ENCODE data around the gene DGKB. TPM values are rescaled to one million over a fixed set of nuclear protein-coding genes. Genes with fewer than 3 reads are reported as not detected.

DGKB gene
- total RNA-seq, 1 donor, result not detected

- H3K9me3 ChIP-seq (ENCODE audit: low read depth, low read length), result no peaks in the 10 kb centered on the region
- no peaks in the 10 kb centered on the region for H3K27me3 ChIP-seq (ENCODE audit: insufficient read depth, low read length)
- H3K4me3 ChIP-seq (ENCODE audit: low read length), result no peak overlapping the region
- no peaks in the 10 kb centered on the region for H3K4me1 ChIP-seq (ENCODE audit: insufficient read depth, low read length)
These were observed 299.7 kb downstream of the DGKB start for GRCh38 chr7:14602851-14603250.

- H3K9me3 ChIP-seq (ENCODE audit: low read depth, low read length), result no peaks in the 10 kb centered on the region
- H3K27me3 ChIP-seq (ENCODE audit: insufficient read depth, low read length), result no peaks in the 10 kb centered on the region
- no peaks in the 10 kb centered on the region for H3K4me1 ChIP-seq (ENCODE audit: insufficient read depth, low read length)
- no peak overlapping the region for H3K4me3 ChIP-seq (ENCODE audit: low read length)
These were observed 301.7 kb downstream of the DGKB start for GRCh38 chr7:14600766-14601367.

GRCh38 chr7:14598978-14599377 lies 303.6 kb downstream of the DGKB start:
- H3K27me3 ChIP-seq (ENCODE audit: insufficient read depth, low read length), result no peaks in the 10 kb centered on the region
- H3K4me3 ChIP-seq (ENCODE audit: low read length), result no peak overlapping the region
- H3K4me1 ChIP-seq (ENCODE audit: insufficient read depth, low read length), result no peaks in the 10 kb centered on the region
- peaks cover 5% of the 10 kb centered on the region for H3K9me3 ChIP-seq (ENCODE audit: low read depth, low read length)

- no peaks in the 10 kb centered on the region for H3K27me3 ChIP-seq (ENCODE audit: insufficient read depth, low read length)
- H3K9me3 ChIP-seq (ENCODE audit: low read depth, low read length), result peaks cover 5% of the 10 kb centered on the region
- H3K4me3 ChIP-seq (ENCODE audit: low read length), result no peak overlapping the region
- no peaks in the 10 kb centered on the region for H3K4me1 ChIP-seq (ENCODE audit: insufficient read depth, low read length)
These were observed 306.1 kb downstream of the DGKB start for GRCh38 chr7:14596421-14596820.

GRCh38 chr7:14590206-14590605 lies 312.3 kb downstream of the DGKB start:
- no peak overlapping the region for H3K4me3 ChIP-seq (ENCODE audit: low read length)
- no peaks in the 10 kb centered on the region for H3K27me3 ChIP-seq (ENCODE audit: insufficient read depth, low read length)
- H3K4me1 ChIP-seq (ENCODE audit: insufficient read depth, low read length), result no peaks in the 10 kb centered on the region

GRCh38 chr7:14585232-14585631 lies 317.3 kb downstream of the DGKB start:
- H3K27me3 ChIP-seq (ENCODE audit: insufficient read depth, low read length), result no peaks in the 10 kb centered on the region
- H3K4me3 ChIP-seq (ENCODE audit: low read length), result no peak overlapping the region
- H3K9me3 ChIP-seq (ENCODE audit: low read depth, low read length), result peaks cover 7% of the 10 kb centered on the region
- H3K4me1 ChIP-seq (ENCODE audit: insufficient read depth, low read length), result no peaks in the 10 kb centered on the region

More at GRCh38 chr7:14590206-14590605, 312.3 kb downstream of the DGKB start:
- H3K9me3 ChIP-seq (ENCODE audit: low read depth, low read length), result peaks cover 12% of the 10 kb centered on the region

GRCh38 chr7:14583518-14583917 lies 319.0 kb downstream of the DGKB start:
- Histone ChIP-seq H3K9me3 (ENCODE audit: low read depth, low read length) (peaks cover 7% of the 10 kb centered on the region), H3K27me3 (ENCODE audit: insufficient read depth, low read length) (no peaks in the 10 kb centered on the region), H3K4me1 (ENCODE audit: insufficient read depth, low read length) (no peaks in the 10 kb centered on the region), H3K4me3 (ENCODE audit: low read length) (no peak overlapping the region)

GRCh38 chr7:14582010-14582409 lies 320.5 kb downstream of the DGKB start:
- no peaks in the 10 kb centered on the region for H3K27me3 ChIP-seq (ENCODE audit: insufficient read depth, low read length)
- peaks cover 7% of the 10 kb centered on the region for H3K9me3 ChIP-seq (ENCODE audit: low read depth, low read length)
- H3K4me1 ChIP-seq (ENCODE audit: insufficient read depth, low read length), result no peaks in the 10 kb centered on the region
- H3K4me3 ChIP-seq (ENCODE audit: low read length), result no peak overlapping the region

GRCh38 chr7:14579971-14580370 lies 322.6 kb downstream of the DGKB start:
- Histone ChIP-seq H3K27me3 (ENCODE audit: insufficient read depth, low read length) (no peaks in the 10 kb centered on the region), H3K4me1 (ENCODE audit: insufficient read depth, low read length) (no peaks in the 10 kb centered on the region), H3K4me3 (ENCODE audit: low read length) (no peak overlapping the region), H3K9me3 (ENCODE audit: low read depth, low read length) (no peaks in the 10 kb centered on the region)

GRCh38 chr7:14576578-14576977 lies 326.0 kb downstream of the DGKB start:
- Histone ChIP-seq H3K27me3 (ENCODE audit: insufficient read depth, low read length) (no peaks in the 10 kb centered on the region), H3K4me3 (ENCODE audit: low read length) (no peak overlapping the region)

GRCh38 chr7:14570750-14571607 lies 331.6 kb downstream of the DGKB start:
- no peaks in the 10 kb centered on the region for H3K4me1 ChIP-seq (ENCODE audit: insufficient read depth, low read length)
- H3K9me3 ChIP-seq (ENCODE audit: low read depth, low read length), result no peaks in the 10 kb centered on the region
- H3K4me3 ChIP-seq (ENCODE audit: low read length), result no peak overlapping the region
- no peaks in the 10 kb centered on the region for H3K27me3 ChIP-seq (ENCODE audit: insufficient read depth, low read length)

More at GRCh38 chr7:14576578-14576977, 326.0 kb downstream of the DGKB start:
- Histone ChIP-seq H3K4me1 (ENCODE audit: insufficient read depth, low read length) (no peaks in the 10 kb centered on the region), H3K9me3 (ENCODE audit: low read depth, low read length) (no peaks in the 10 kb centered on the region)

- Histone ChIP-seq H3K4me1 (ENCODE audit: insufficient read depth, low read length) (no peaks in the 10 kb centered on the region), H3K4me3 (ENCODE audit: low read length) (no peak overlapping the region), H3K9me3 (ENCODE audit: low read depth, low read length) (no peaks in the 10 kb centered on the region), H3K27me3 (ENCODE audit: insufficient read depth, low read length) (no peaks in the 10 kb centered on the region)
These were observed 350.5 kb downstream of the DGKB start for GRCh38 chr7:14552060-14552459.

- Histone ChIP-seq H3K4me3 (ENCODE audit: low read length) (no peak overlapping the region), H3K4me1 (ENCODE audit: insufficient read depth, low read length) (no peaks in the 10 kb centered on the region), H3K9me3 (ENCODE audit: low read depth, low read length) (no peaks in the 10 kb centered on the region)
These were observed 351.2 kb downstream of the DGKB start for GRCh38 chr7:14551310-14551709.

GRCh38 chr7:14542624-14543023 lies 359.9 kb downstream of the DGKB start:
- Histone ChIP-seq H3K4me1 (ENCODE audit: insufficient read depth, low read length) (no peaks in the 10 kb centered on the region), H3K27me3 (ENCODE audit: insufficient read depth, low read length) (no peaks in the 10 kb centered on the region), H3K4me3 (ENCODE audit: low read length) (no peak overlapping the region), H3K9me3 (ENCODE audit: low read depth, low read length) (no peaks in the 10 kb centered on the region)

More at GRCh38 chr7:14551310-14551709, 351.2 kb downstream of the DGKB start:
- H3K27me3 ChIP-seq (ENCODE audit: insufficient read depth, low read length), result no peaks in the 10 kb centered on the region

- Histone ChIP-seq H3K27me3 (ENCODE audit: insufficient read depth, low read length) (no peaks in the 10 kb centered on the region), H3K4me1 (ENCODE audit: insufficient read depth, low read length) (no peaks in the 10 kb centered on the region), H3K4me3 (ENCODE audit: low read length) (no peak overlapping the region), H3K9me3 (ENCODE audit: low read depth, low read length) (peaks cover 7% of the 10 kb centered on the region)
These were observed 381.4 kb downstream of the DGKB start for GRCh38 chr7:14521183-14521582.
